ENCODE results near the gene HSPA4.
"Not testable (repeated sequence)": the region's sequence is repeated elsewhere in the genome, so short reads cannot be mapped to it uniquely, and the experiment has no call there.

Gene HSPA4

GRCh38 chr5:133122711-133123110 lies 70.9 kb downstream of the HSPA4 start:
- DNase-seq (ENCODE audit: low read depth, low spot score), result no peak

DNA sequence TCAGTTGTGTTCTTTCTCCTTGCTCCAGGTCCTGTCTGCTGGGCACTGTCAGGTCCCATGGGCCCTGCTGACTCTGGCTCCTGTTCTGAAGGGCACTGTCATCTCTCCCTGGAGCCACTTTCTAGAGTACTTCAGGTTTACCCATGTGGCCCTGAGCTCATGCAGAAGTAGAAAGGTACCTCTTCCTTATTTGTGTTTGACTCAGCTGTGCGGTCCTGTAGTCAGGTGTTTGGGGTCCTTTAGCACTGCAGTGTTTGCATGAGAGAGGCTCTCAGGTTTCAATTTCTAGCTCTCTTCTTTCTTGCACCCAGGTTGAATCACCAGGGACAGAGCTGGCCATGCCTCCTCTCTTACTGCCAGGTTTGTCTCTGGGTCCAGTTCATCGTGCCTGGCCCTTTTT lies 71.5 kb downstream of the HSPA4 start:
- no peak for DNase-seq (ENCODE audit: low read depth, low spot score)

DNA sequence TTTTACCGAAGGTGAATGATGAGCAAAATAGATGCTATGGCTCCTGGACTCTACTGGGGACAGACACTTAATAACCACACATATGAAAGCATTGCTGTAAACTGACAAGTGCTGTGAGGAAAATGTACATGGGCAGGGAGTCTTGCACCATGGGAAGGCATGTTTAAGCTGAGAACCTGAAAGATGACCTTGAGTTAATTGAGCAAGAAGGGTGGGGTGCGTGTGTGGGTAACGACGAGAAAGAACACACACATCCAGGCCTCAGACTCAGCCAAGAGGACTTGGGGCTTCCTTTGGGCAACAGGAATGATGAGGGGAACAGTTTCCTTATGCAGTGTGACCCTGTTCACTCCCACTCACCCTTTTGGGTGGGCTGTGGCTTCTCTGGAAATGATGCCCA lies 73.1 kb downstream of the HSPA4 start:
- DNase-seq (ENCODE audit: low read depth, low spot score), result no peak

DNA sequence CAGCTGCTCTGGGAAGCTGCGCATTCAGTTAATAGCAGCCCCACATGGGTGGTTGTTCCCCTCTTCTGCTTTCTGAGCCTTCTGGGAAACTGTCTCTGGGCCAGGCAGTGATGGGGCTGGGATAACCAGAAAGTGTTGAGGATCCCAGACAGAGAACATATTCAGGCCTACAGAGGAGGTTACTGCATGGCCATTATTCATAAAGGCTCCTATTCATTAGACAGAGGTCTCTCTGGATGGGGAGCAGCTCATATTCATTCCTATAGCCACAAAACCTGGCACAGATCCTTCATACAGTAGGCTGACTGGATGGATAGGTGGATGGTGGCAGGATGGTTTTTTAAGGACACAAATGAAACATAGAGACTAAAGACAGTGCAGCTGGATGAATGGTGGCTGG lies 76.3 kb downstream of the HSPA4 start:
- DNase-seq (ENCODE audit: low read depth, low spot score), result no peak

DNA sequence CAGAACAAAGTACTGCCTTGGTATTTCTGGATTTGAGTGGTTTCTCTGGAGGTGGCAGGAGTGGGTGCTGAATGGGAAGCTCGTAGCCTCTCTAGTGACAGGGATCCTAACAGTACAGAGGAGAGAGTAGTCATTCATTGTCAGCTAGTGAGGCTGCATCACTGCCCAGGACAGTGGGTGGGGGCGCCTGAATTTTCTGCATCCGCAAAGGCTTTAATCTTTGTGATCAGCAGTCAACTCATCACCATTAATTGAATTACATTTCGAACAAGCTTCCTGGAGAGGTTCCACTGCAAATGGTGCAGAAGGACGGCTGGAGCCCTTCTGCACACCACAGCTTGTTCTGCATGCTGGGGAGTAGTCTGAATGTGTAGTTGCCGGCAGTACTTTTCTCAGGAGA lies 77.5 kb downstream of the HSPA4 start:
- DNase-seq (ENCODE audit: low read depth, low spot score), result no peak

DNA sequence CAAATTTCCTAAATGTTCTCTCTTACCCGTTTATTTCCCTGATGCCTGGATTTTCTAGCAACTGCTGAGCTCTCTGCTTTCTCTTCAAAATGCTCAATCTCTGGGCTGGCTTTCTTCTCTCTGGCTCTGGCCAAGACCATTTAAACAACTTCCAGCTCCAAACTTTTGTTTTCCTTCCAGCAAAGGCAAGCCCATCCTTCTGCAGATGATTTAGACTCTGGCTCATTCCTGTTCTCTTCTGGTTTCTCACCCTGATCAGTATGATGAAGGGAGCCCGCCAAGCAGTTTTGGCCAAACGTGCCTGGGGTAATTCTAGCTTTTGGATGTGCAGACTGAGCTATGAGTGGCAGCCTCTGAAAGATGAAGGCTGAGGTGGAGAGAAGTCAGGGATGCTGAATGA lies 78.1 kb downstream of the HSPA4 start:
- DNase-seq (ENCODE audit: low read depth, low spot score), result no peak

GRCh38 chr5:133130387-133131118 lies 78.7 kb downstream of the HSPA4 start:
- DNase-seq (ENCODE audit: low read depth, low spot score), result no peak

- no peak for DNase-seq (ENCODE audit: low read depth, low spot score)
Measured at GRCh38 chr5:133132717-133133116, 80.9 kb downstream of the HSPA4 start.

DNA sequence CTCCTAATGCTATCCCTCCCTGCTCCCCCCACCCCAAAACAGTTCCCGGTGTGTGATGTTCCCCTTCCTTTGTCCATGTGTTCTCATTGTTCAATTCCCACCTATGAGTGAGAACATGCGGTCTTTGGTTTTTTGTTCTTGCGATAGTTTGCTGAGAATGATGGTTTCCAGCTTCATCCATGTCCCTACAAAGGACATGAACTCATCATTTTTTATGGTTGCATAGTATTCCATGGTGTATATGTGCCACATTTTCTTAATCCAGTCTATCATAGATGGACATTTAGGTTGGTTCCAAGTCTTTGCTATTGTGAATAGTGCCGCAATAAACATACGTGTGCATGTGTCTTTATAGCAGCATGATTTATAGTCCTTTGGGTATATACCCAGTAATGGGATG lies 81.4 kb downstream of the HSPA4 start:
- DNase-seq (ENCODE audit: low read depth, low spot score), result not testable (repeated sequence)

DNA sequence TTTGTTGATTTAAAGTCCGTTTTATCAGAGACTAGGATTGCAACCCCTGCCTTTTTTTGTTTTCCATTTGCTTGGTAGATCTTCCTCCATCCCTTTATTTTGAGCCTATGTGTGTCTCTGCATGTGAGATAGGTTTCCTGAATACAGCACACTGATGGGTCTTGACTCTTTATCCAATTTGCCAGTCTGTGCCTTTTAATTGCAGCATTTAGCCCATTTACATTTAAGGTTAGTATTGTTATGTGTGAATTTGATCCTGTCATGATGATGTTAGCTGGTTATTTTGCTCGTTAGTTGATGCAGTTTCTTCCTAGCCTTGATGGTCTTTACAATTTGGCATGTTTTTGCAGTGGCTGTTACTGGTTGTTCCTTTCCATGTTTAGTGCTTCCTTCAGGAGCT lies 85.1 kb downstream of the HSPA4 start:
- DNase-seq (ENCODE audit: low read depth, low spot score), result not testable (repeated sequence)

GRCh38 chr5:133140311-133140710 lies 88.5 kb downstream of the HSPA4 start:
- DNase-seq (ENCODE audit: low read depth, low spot score), result no peak

DNA sequence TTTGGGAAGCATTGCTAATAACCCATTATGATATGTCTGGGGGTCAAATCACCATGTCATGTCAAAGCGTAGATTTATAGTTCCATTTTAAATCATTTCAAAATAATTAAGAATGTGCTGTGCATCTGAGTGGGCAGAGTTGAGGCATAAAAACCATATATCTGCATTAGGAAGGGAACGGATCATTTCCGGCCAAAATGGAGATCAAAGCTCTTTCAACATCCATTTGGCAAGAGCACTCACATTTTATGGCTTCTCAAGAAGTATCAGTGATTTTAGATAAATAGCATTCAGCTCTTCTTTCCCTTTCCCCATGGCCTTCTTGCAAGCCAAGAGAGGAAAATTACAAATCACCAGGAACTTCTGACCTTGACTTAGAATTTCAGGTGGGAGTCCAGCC lies 89.9 kb downstream of the HSPA4 start:
- DNase-seq (ENCODE audit: low read depth, low spot score), result no peak

- no peak for DNase-seq (ENCODE audit: low read depth, low spot score)
Measured at GRCh38 chr5:133142782-133143181, 91.0 kb downstream of the HSPA4 start.

GRCh38 chr5:133144245-133144981 lies 92.6 kb downstream of the HSPA4 start:
- DNase-seq (ENCODE audit: low read depth, low spot score), result no peak

DNA sequence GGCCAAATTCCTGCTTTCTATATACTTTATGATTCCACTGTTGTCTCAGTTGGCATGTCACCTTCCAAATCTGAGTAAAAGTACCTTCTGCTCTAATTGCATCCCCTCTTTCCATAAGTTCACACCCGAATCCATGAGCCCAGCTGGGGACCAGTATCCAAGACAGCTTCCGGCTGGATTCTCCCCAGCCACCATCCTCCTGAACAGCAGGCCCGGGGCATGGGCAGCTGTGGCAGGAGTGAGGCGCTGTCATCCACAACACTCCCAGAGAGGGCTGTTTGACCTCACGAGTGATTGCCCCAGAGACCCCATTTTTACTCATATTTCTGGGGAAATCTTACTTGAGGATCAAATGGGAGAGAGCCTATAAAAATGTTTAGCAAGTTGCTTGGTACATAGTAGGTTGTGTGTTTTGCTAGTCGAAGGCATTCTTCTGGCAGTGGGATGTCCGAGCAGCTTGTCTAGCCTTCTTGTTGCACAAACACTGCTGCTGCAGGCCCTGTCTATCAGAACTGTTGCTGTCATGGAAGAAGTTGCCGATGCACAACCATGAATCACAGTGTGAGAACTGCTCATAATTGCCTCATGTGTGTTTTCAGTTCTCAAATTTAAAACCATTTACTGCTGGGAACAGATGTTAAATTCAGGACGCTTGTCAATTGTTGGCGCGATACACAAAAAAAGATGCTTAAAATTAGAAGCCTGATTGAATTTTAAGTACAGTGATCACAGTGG lies 93.8 kb downstream of the HSPA4 start:
- no peak for DNase-seq (ENCODE audit: low read depth, low spot score)

- DNase-seq (ENCODE audit: low read depth, low spot score), result no peak
Measured at GRCh38 chr5:133147411-133147810, 95.6 kb downstream of the HSPA4 start.

- DNase-seq (ENCODE audit: low read depth, low spot score), result no peak
Measured at GRCh38 chr5:133147815-133148567, 96.2 kb downstream of the HSPA4 start.

DNA sequence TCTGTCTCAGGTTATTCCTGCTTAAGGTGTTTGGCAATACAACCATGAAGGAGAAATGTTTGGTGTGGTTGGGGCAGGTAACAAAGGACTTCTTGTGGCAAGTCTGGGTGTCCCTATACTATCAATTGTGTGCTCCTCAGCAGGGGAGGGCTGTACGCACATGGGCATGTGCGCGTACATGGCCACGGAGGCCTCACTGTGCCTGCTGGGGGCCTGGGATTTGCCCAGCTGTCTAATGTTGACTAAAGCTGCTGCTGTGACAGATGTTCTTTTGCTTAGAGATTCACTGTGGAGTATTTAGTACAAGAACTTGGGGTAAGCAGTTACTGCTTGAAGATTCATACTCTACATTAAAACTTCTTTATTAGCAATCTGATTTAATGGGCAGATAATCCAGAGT lies 97.5 kb downstream of the HSPA4 start:
- no peak for DNase-seq (ENCODE audit: low read depth, low spot score)

GRCh38 chr5:133150909-133151544 lies 99.2 kb downstream of the HSPA4 start:
- no peak for DNase-seq (ENCODE audit: low read depth, low spot score)

GRCh38 chr5:133154274-133155075 lies 102.7 kb downstream of the HSPA4 start:
- DNase-seq (ENCODE audit: low read depth, low spot score), result no peak

Measured in smooth muscle cell of the brain vasculature (primary cell).